ENCODE measurements around the gene KHK.
A peak's percentile ranks its signal among the peaks of the same experiment; 100 is the strongest.

Gene KHK

GRCh38 chr2:27086724-27087593 is at the start of gene KHK:
Gene KHK (plus strand): TSS chr2:27086772. CDS start chr2:27087260, 488 bp downstream.
- no peak for DNase-seq (ENCODE audit: low read depth in 2 of 2)

GRCh38 chr2:27038012-27038411 is 48.6 kb upstream of the KHK start:
- DNase-seq (ENCODE audit: low read depth in 2 of 2), result no peak

GRCh38 chr2:27038631-27039339 is 47.8 kb upstream of the KHK start:
- no peak for DNase-seq (ENCODE audit: low read depth in 2 of 2)

- DNase-seq (ENCODE audit: low read depth in 2 of 2), result no peak
Observed at GRCh38 chr2:27039426-27039825, 47.1 kb upstream of the KHK start.

GRCh38 chr2:27039871-27040270 is 46.7 kb upstream of the KHK start:
- DNase-seq (ENCODE audit: low read depth in 2 of 2), result no peak

GRCh38 chr2:27040282-27040681 is 46.3 kb upstream of the KHK start:
- DNase-seq (ENCODE audit: low read depth in 2 of 2), result no peak

- DNase-seq (ENCODE audit: low read depth in 2 of 2), result no peak
Observed at GRCh38 chr2:27041752-27042151, 44.8 kb upstream of the KHK start.

- no peak for DNase-seq (ENCODE audit: low read depth in 2 of 2)
Observed at GRCh38 chr2:27042159-27042661, 44.4 kb upstream of the KHK start.

- no peak for DNase-seq (ENCODE audit: low read depth in 2 of 2)
Observed at GRCh38 chr2:27042985-27043634, 43.5 kb upstream of the KHK start.

GRCh38 chr2:27049422-27050280 is 36.9 kb upstream of the KHK start:
- DNase-seq (ENCODE audit: low read depth in 2 of 2), result peak; percentile 34 to 72

- peak; percentile 79 to 87 for DNase-seq (ENCODE audit: low read depth in 2 of 2)
Observed at GRCh38 chr2:27050281-27050995, 36.1 kb upstream of the KHK start.

- DNase-seq (ENCODE audit: low read depth in 2 of 2), result peak; percentile 91 to 93
Observed at GRCh38 chr2:27050996-27051901, 35.3 kb upstream of the KHK start, which contains the start of gene AGBL5. Gene AGBL5 (plus strand): TSS chr2:27051668. CDS start chr2:27052959, 1,291 bp downstream.

GRCh38 chr2:27051902-27052645 is 34.5 kb upstream of the KHK start:
- DNase-seq (ENCODE audit: low read depth in 2 of 2), result no peak

- no peak for DNase-seq (ENCODE audit: low read depth in 2 of 2)
Observed at GRCh38 chr2:27053321-27053720, 33.3 kb upstream of the KHK start.

GRCh38 chr2:27053776-27054175 is 32.8 kb upstream of the KHK start:
- no peak for DNase-seq (ENCODE audit: low read depth in 2 of 2)

GRCh38 chr2:27054721-27055120 is 31.9 kb upstream of the KHK start:
- no peak for DNase-seq (ENCODE audit: low read depth in 2 of 2)

GRCh38 chr2:27057184-27057583 is 29.4 kb upstream of the KHK start:
- no peak for DNase-seq (ENCODE audit: low read depth in 2 of 2)

- no peak for DNase-seq (ENCODE audit: low read depth in 2 of 2)
Observed at GRCh38 chr2:27058210-27058609, 28.4 kb upstream of the KHK start.

Data from stimulated activated CD8-positive, alpha-beta memory T cell treated with anti-CD3 and anti-CD28 coated beads, Interleukin-7, amount 100 ng/mL, for 4 hours (primary cell).